ENCODE measurements around the gene RANBP17.

GRCh38 chr5:171031977-171032376 is 170.2 kb downstream of the RANBP17 start:
- TF ChIP-seq CTCF (IDR thresholded peaks at IDR 0.05; ENCODE audit: low read depth, low read length) (no peak), EZH2phosphoT487 (IDR thresholded peaks at IDR 0.05; ENCODE audit: low read depth) (no peak)

Data from OCI-LY3 (cell line).